ENCODE measurements around the gene WDR77. TPM values are rescaled to one million over a fixed set of nuclear protein-coding genes. Genes with fewer than 3 reads are reported as not detected.

The WDR77 gene
- total and polyA plus RNA-seq, 7 donors, result 35.3 to 103 (median 46.1) TPM

DNA sequence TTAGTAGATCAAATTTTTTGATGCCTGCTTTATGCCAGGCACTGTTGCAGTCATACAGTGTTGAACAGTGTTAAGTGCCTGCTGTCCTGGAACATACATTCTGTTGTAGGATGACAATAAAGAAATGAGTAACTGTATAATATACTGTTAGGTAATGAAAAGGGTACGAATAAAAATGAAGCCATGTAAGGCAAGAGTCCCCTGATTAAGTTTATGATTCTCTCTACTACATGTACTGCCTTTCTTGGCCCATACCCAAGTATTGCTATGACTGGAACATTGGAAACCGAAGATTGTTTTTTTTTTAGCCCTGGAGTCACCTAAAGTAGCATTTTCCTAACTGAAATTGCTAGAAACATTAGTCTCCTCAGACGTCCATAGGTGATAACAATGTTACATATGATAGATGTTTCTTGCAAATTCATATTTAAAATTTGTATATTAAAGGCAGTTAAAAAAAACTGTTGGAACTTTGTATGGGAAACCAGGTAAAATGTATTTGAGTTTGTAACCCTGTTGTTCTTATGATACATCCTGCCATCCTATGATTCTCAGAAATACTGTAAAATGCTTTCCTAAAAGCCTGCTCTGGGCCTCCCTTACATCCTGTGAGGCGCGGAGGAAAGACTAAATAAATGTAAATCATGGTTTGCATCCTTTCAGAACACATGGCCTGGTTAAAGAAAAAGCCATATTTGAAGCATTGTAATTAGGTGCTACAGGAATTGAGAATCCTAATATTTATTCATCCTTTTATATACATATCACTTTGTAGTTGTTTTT is 6.0 kb upstream of the WDR77 start:
- peak overlapping the region; percentile 0 for H3K4me3 ChIP-seq
- ATAC-seq (peak in 1 of 4 donors; percentile 40), DNase-seq (no peak)
- H3K27me3 ChIP-seq (ENCODE audit: insufficient read depth in 3 of 3, low read length in 2 of 3), result no peaks in the 10 kb centered on the region
- intact Hi-C loops (cut with DNase I), result no loop called here
- H3K36me3 ChIP-seq (ENCODE audit: insufficient read depth in 1 of 2, low read depth in 1 of 2), result peaks cover 11 to 73% of the 10 kb centered on the region in 2 donors
- no peaks in the 10 kb centered on the region for H3K9me3 ChIP-seq
- no peak overlapping the region for H3K27ac ChIP-seq
- 55 to 69% (median 62%) methylated on average over 5 of the region's 5 CpGs for WGBS, 3 donors
- TF ChIP-seq, protein P1, sequence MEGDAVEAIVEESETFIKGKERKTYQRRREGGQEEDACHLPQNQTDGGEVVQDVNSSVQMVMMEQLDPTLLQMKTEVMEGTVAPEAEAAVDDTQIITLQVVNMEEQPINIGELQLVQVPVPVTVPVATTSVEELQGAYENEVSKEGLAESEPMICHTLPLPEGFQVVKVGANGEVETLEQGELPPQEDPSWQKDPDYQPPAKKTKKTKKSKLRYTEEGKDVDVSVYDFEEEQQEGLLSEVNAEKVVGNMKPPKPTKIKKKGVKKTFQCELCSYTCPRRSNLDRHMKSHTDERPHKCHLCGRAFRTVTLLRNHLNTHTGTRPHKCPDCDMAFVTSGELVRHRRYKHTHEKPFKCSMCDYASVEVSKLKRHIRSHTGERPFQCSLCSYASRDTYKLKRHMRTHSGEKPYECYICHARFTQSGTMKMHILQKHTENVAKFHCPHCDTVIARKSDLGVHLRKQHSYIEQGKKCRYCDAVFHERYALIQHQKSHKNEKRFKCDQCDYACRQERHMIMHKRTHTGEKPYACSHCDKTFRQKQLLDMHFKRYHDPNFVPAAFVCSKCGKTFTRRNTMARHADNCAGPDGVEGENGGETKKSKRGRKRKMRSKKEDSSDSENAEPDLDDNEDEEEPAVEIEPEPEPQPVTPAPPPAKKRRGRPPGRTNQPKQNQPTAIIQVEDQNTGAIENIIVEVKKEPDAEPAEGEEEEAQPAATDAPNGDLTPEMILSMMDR (IDR thresholded peaks at IDR 0.05), result no peak
- peaks cover 47% of the 10 kb centered on the region for H3K4me1 ChIP-seq

- intact Hi-C loops (cut with DNase I), result no loop called here
- H3K27ac ChIP-seq, result no peak overlapping the region
- H3K4me1 ChIP-seq, result peaks cover 47% of the 10 kb centered on the region
Measured at GRCh38 chr1:111453706-111454105, 4.7 kb upstream of the WDR77 start.

GRCh38 chr1:111452581-111452980 is 3.5 kb upstream of the WDR77 start:
- Histone ChIP-seq H3K27ac (no peak overlapping the region), H3K36me3 (ENCODE audit: insufficient read depth in 1 of 2, low read depth in 1 of 2) (peaks cover 9 to 49% of the 10 kb centered on the region in 2 donors), H3K27me3 (ENCODE audit: insufficient read depth in 3 of 3, low read length in 2 of 3) (no peaks in the 10 kb centered on the region), H3K9me3 (no peaks in the 10 kb centered on the region), H3K4me1 (peaks cover 54% of the 10 kb centered on the region), H3K4me3 (peak overlapping the region; percentile 86)
- TF ChIP-seq, protein P1 (IDR thresholded peaks at IDR 0.05), result no peak
- DNase-seq (no peak), ATAC-seq (no peak)
- 50 to 59% (median 58%) methylated on average over 3 of the region's 3 CpGs for WGBS, 3 donors
- intact Hi-C loops (cut with DNase I), result no loop called here

More at GRCh38 chr1:111453706-111454105, 4.7 kb upstream of the WDR77 start:
- no peak for ATAC-seq
- peaks cover 9 to 60% of the 10 kb centered on the region in 2 donors for H3K36me3 ChIP-seq (ENCODE audit: insufficient read depth in 1 of 2, low read depth in 1 of 2)
- H3K27me3 ChIP-seq (ENCODE audit: insufficient read depth in 3 of 3, low read length in 2 of 3), result no peaks in the 10 kb centered on the region
- DNase-seq, result no peak
- TF ChIP-seq, protein P1 (IDR thresholded peaks at IDR 0.05), result no peak
- no peaks in the 10 kb centered on the region for H3K9me3 ChIP-seq
- H3K4me3 ChIP-seq, result no peak overlapping the region
- 63 to 67% (median 65%) methylated on average over 3 of the region's 3 CpGs for WGBS, 3 donors

DNA sequence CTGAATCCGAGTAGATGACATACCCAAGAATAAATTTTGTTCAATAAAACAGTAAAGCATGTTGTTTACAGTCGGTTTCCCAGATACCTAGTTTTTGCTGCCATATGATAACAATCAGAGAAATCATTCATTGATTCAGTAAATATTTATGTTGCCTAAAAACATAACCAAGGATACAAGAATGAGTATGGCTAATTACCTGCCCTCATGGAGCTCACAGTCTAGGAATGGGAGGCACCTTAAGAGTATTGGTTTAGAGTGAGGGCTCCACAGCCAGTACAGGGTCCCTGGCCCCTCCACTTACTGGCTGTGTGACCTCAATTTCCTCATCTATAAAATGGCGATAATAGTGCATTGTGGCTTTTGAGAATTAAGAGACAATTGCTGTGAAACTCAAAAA is 1.1 kb upstream of the WDR77 start:
- Histone ChIP-seq H3K9me3 (no peaks in the 10 kb centered on the region), H3K36me3 (ENCODE audit: insufficient read depth in 1 of 2, low read depth in 1 of 2) (peaks cover 8 to 46% of the 10 kb centered on the region in 2 donors), H3K4me3 (peak overlapping the region; percentile 86), H3K27me3 (ENCODE audit: insufficient read depth in 3 of 3, low read length in 2 of 3) (no peaks in the 10 kb centered on the region), H3K27ac (peak overlapping the region; percentile 89), H3K4me1 (peaks cover 54% of the 10 kb centered on the region)
- TF ChIP-seq, protein P1 (IDR thresholded peaks at IDR 0.05), result no peak
- no peak for DNase-seq
- no peak for ATAC-seq
- intact Hi-C loops (cut with DNase I), result no loop called here
- WGBS, 3 donors, result 41 to 46% (median 44%) methylated on average over 3 of the region's 3 CpGs

Data from psoas muscle (tissue), 8 donors.